AG10803 (cell line): ENCODE data around the gene BICD1.
"Not testable (repeated sequence)": the region's sequence is repeated elsewhere in the genome, so short reads cannot be mapped to it uniquely, and the experiment has no call there.

Experiments used
- DNase-seq: peaks from one replicate; pipeline ENCODE4 v3.0.0; 2010; ENCODE audit warnings: low read depth
- H3K4me3 ChIP-seq: 2 replicates; pipeline ENCODE4 v1.5.1; 2011; ENCODE audit warnings: mild to moderate bottlenecking, low read length, control low read depth
- CTCF ChIP-seq: conservative IDR thresholded peaks from 2 replicates; pipeline ENCODE4 v1.5.1; 2011; ENCODE audit warnings: mild to moderate bottlenecking, low read length, control low read depth, inconsistent platforms

Gene BICD1

GRCh38 chr12:32181498-32182175 is 75.0 kb downstream of the BICD1 start:
- DNase-seq = peak; percentile 43
- no peak for TF ChIP-seq CTCF
- H3K4me3 ChIP-seq = no peak overlapping the region

- peak; percentile 17 for DNase-seq
- H3K4me3 ChIP-seq = no peak overlapping the region
- no peak for TF ChIP-seq CTCF
Measured at GRCh38 chr12:32183650-32184049, 77.0 kb downstream of the BICD1 start.

- DNase-seq, H3K4me3 ChIP-seq: not testable (repeated sequence)
Measured at GRCh38 chr12:32187127-32187526, 80.5 kb downstream of the BICD1 start.

GRCh38 chr12:32191445-32191844 is 84.8 kb downstream of the BICD1 start:
- DNase-seq = no peak
- no peak for TF ChIP-seq CTCF
- no peak overlapping the region for H3K4me3 ChIP-seq

- no peak overlapping the region for H3K4me3 ChIP-seq
- no peak for DNase-seq
- no peak for TF ChIP-seq CTCF
Measured at GRCh38 chr12:32196250-32197198, 89.9 kb downstream of the BICD1 start.

GRCh38 chr12:32197421-32197820 is 90.8 kb downstream of the BICD1 start:
- no peak for TF ChIP-seq CTCF
- DNase-seq = no peak
- no peak overlapping the region for H3K4me3 ChIP-seq

GRCh38 chr12:32198555-32198954 is 91.9 kb downstream of the BICD1 start:
- no peak for TF ChIP-seq CTCF
- H3K4me3 ChIP-seq = no peak overlapping the region
- peak; percentile 13 for DNase-seq
